CD4-positive, alpha-beta T cell treated with Interleukin-10 for 1 hour (primary cell): ENCODE data around the gene PDCD1.
"Not testable (repeated sequence)": the region's sequence is repeated elsewhere in the genome, so short reads cannot be mapped to it uniquely, and the experiment has no call there.

Experiments used
- DNase-seq: peaks from one replicate; pipeline ENCODE4 v3.0.0-alpha.2; 2020

The PDCD1 gene

GRCh38 chr2:241811201-241811951, 47.3 kb downstream of the PDCD1 start:
- DNase-seq, result no peak

DNA sequence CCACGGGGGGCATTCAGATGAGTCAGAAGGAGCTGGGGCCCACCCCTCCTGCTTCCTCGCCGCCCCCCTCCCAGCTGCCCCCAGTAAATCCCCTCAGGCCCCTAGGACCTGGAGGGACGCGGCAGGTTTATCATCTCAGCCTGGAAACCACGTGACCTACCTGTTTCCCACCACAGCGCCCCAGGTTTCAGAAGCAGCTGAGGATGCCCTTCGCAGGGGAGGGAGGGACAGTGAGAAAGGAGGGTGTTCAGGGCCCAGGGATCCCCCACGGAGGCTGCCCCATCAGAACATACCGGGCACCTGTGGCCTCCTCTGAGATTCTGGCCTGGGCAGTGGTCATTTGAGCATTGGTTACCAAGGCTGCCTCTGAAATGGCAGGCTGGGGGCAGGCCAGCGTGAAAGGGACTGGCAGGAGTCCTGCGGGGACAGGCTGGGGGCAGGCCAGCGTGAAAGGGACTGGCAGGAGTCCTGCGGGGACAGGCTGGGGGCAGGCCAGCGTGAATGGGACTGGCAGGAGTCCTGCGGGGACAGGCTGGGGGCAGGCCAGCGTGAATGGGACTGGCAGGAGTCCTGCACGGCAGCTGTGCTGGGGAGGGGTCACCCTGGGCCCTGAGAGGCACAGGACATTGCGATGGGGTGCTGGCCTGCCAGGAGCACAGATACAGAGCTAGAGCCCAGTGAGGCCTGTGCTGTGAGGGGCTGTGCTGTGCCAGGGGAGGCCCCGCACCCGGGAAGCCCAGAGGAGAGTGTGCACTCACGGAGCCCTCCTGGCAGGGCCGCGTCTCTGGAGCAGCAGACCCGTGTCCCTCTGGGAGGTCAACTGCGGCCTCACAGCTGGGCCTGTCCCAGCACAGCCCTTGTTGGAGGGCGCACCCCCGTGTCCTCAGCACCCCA, 48.1 kb downstream of the PDCD1 start:
- no peak for DNase-seq

- DNase-seq, result no peak
Measured at GRCh38 chr2:241809383-241810306, 49.0 kb downstream of the PDCD1 start.

DNA sequence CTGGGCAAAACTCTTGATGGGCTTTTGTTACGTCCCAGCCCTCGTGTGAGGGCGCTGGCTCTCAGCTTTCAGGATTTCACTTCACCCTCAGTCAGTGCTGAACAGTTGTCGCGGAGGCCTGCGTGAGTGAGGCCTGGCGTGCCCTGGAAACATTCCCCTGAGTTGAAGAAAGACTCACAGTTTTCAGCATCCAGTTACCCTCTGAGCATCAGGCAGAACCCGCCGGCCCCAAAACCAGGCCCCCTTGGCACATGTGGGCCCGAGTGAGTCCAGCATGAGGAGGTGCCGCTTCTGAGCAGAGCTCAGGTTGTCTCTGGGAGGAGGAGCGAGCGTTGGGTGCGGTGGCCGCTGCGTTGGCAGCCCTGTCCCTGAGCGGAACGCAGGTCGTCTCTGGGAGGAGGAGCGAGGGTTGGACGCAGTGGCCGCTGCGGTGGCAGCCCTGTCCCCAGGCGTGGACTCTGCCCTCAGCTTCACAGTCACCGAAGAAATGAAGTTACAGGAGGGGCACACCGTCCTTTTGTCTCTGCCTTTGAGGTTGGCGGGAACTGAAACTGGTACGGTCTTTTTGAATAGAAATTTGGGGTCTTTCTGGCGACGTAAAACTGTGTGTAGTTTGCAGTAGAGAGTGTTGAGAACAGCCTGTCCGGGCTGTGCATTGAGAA, 49.8 kb downstream of the PDCD1 start, which contains the start of gene NEU4:
Gene NEU4 (plus strand): TSS at position 473 of the 662 bp plus-strand sequence. CDS start 5,292 bp downstream, outside the sequence.
- no peak for DNase-seq

DNA sequence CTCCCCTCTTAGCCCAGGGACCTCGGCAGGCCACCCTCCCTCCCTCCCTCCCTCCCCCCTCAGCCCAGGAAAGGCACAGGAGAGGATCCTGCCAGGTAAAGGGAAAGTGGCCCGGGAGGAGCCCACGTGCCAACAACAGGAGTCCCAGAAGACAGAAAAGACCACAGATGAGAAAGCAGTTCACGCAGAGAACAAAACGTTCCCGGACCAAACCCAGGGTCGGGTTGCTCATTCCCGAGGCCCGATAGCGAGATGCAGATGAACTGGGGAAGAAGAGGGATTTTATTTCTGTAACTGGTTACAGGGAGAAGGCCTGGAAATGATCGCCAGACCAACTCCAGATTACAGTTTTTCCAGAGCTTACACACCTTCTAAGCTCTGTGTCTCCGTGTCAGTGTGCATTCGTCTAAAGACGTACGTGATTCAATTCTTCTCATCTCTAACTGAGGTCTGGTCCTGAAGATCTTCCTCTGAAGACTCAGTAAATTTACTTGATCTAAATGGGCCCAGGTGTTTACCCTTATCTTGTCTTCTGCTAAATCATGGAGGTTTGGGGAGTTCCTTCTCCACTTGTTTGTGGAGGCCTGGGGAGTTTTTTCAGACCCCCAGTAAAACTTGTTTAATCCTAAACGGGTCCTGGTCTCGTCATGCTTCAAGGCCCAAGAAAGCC, 50.5 kb downstream of the PDCD1 start:
- no peak for DNase-seq

DNA sequence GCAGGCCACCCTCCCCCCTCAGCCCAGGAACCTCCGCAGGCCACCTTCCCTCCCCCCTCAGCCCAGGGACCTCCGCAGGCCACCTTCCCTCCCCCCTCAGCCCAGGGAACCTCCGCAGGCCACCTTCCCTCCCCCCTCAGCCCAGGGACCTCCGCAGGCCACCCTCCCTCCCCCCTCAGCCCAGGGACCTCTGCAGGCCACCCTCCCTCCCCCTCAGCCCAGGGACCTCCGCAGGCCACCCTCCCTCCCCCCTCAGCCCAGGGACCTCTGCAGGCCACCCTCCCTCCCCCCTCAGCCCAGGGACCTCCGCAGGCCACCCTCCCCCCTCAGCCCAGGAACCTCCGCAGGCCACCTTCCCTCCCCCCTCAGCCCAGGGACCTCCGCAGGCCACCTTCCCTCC, 52.5 kb downstream of the PDCD1 start:
- not testable (repeated sequence) for DNase-seq

- DNase-seq, result peak; percentile 36
Measured at GRCh38 chr2:241804326-241805229, 54.1 kb downstream of the PDCD1 start.

GRCh38 chr2:241803387-241804325, 55.0 kb downstream of the PDCD1 start:
- DNase-seq, result peak; percentile 61

GRCh38 chr2:241802421-241803318, 56.0 kb downstream of the PDCD1 start:
- DNase-seq, result no peak

DNA sequence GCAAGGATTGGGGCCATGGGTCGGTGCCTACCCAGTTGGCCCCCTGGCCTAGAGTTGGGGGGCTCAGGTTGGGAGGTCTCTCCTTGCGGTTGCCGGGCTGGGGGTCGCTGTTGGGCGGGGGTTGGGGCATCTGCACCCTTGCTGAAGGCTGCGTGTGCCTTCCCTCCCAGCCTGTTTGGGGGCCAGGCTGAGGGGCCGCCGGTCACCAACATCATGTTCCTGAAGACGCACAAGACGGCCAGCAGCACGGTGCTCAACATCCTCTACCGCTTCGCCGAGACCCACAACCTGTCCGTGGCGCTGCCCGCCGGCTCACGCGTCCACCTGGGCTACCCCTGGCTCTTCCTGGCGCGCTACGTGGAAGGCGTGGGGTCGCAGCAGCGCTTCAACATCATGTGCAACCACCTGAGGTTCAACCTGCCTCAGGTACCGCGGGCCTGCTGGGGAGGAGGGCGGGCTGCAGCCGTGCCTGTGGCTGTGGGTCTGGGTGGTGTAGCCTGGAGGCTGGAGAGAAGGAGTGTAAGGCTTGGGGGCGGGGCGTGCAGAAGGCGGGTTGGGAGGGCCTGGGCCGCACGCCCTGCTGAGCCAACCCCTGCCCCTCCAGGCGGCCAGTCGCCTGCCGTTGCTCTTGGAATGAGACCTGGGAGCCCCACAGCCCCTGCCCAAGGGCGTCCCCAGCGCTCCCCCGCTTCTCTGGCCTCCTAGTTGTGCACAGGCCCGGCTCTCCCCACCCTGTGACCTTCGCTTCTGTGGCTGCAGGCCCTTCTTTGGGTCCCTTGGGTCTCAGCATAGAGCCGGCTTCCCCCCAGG, 56.9 kb downstream of the PDCD1 start:
- DNase-seq, result no peak

GRCh38 chr2:241800198-241800903, 58.3 kb downstream of the PDCD1 start:
- DNase-seq, result not testable (repeated sequence)
